Measurements from ENCODE around the gene PSME3IP1.

DNA sequence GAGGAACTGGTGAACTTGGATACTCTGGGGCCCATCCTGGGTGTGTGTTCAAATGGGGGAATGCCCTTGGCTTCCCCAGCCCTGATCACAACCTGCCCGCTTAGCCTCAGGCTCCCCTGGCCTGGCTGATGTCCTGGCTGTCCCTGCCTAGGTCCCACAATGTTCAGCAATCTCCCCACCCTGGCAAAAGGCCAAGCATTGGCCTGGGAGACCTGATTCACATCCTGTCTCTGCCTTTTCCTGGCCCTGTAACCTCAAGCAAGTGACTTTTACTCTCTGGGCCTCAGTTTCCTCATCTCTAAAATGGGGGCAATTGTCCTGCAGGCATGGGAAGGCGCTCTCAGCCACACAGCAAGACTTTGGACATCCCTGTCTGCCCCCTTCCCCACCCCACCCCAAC lies 79.1 kb downstream of the PSME3IP1 start:
- no peak for TF ChIP-seq CTCF (IDR thresholded peaks at IDR 0.05)
- TF ChIP-seq POLR2A (IDR thresholded peaks at IDR 0.05) = no peak
